ENCODE data around the gene LHPP.

GRCh38 chr10:124526621-124527267 is 65.1 kb downstream of the LHPP start:
- TF ChIP-seq POLR2A (IDR thresholded peaks at IDR 0.05; ENCODE audit: low read depth, low read length) (no peak), POLR2AphosphoS5 (IDR thresholded peaks at IDR 0.05; ENCODE audit: low read depth, low read length) (no peak)

All from GM12892 (cell line).